GM18873 (cell line): ENCODE results near the gene CHGA.

Source experiments
- ATAC-seq: cut with Tn5 transposase; IDR thresholded peaks from one replicate; pipeline ENCODE4 v1.9.1; 2021; ENCODE audit warnings: mild to moderate bottlenecking, moderate library complexity, moderate number of reproducible peaks; ENCODE audit not compliant: unreplicated experiment, low FRiP score

CHGA gene

DNA sequence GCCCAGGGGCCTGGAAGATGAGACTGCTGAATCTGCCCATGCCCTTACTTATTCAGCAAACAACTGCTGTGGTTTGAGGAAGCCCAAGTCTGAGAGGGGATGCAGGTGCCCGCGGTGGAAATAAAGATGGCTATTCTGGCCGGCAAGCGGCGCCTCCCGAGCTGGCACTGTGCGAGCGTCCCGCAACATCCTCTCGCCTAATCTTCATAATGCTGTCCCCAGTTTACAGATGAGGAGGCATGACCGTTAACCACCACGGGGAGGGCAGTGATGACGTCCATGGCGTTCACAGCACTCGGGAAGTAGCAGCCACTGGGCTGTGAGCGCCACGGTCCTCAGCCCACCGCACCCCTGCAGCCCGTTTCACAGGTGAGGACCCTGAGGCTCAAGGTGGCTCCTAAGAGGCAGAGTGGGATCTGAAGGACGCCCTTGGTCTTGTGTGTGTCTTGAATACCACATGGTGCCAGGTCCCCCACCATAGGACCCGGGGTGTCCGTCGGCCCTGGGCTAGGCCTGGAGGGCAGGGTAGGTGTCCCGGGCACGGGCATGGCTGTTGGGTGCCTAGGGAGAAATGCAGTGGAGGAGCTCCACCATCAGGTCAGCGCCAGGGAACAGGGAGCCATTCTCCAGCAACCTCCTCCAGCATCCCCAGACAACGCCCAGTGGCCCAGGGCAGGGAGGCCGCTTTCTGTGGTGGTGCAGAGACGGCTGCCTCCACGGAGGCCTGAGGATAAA lies 20.2 kb downstream of the CHGA start:
- ATAC-seq: no peak

DNA sequence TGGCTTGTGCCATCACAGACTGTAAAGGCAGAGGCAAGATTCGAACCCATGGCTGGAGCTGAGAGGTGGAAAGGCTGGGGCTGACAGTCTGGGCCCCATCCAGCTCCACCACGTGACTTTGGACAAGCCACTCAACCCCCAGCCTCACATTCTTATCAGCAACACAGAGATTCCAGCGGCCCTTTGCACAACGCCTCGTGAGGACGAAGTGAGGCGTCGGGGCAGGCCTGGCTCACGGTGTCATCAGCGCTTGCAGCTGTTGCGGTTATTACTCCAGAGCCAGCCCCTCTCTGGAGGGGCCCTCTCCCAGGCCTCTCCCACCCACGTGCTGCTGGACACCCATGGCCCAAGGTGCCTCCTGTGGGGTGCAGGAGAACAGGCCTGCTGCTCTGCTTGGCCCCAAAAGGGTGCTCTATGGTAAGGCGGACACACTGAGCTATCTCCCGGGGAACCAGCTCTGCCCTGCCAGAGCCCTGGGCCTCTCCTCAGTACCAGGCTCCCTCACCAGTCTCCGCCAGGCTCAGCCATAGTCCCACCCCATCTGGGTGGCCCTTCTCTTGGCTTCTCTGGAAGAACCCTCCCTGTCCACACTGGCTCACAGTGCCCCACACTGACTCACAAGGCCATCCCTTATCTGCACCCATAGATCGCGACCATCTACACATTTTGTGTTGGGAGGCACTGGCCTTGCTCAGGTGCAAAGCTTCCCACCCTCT lies 21.1 kb downstream of the CHGA start:
- ATAC-seq: no peak

DNA sequence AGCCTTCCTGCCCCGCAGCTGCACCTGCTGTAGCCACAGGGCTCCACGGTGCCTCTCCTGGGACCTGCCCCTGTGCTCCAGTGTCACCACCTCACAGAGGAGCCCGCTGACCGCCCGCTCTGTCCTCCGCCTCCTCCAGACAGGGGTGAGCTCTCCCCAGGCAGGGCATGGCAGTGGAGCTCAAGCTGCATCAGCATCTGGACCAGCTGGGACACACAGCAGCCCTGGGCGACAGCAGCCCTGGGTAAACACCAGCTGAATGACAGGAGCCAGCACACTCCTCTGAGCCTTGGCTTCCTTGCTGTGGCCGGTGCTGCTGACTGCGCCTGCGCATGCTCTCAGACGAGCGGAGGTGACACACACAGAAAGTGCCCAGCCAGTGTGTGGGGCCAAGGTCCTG lies 22.0 kb downstream of the CHGA start:
- ATAC-seq: no peak

DNA sequence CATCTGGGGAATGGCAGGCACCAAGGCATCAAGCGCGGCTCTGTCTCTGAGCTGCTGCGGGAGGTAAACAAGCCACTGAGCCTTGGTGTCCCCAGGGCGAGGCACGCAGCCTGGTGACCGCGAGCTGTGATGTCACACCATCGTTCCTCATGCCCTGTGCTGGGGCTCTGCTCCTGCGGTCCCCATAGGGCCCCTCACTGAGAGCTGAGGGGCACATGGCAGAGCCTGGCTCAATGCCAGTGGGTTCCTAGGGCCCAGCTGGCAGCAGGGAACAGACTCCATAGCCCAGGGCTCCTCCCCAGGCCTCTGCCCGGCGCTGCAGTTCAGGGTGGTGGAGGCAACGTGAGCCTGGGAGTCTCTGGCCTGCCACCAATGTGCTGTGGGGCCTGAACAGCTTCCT lies 22.6 kb downstream of the CHGA start:
- no peak for ATAC-seq

DNA sequence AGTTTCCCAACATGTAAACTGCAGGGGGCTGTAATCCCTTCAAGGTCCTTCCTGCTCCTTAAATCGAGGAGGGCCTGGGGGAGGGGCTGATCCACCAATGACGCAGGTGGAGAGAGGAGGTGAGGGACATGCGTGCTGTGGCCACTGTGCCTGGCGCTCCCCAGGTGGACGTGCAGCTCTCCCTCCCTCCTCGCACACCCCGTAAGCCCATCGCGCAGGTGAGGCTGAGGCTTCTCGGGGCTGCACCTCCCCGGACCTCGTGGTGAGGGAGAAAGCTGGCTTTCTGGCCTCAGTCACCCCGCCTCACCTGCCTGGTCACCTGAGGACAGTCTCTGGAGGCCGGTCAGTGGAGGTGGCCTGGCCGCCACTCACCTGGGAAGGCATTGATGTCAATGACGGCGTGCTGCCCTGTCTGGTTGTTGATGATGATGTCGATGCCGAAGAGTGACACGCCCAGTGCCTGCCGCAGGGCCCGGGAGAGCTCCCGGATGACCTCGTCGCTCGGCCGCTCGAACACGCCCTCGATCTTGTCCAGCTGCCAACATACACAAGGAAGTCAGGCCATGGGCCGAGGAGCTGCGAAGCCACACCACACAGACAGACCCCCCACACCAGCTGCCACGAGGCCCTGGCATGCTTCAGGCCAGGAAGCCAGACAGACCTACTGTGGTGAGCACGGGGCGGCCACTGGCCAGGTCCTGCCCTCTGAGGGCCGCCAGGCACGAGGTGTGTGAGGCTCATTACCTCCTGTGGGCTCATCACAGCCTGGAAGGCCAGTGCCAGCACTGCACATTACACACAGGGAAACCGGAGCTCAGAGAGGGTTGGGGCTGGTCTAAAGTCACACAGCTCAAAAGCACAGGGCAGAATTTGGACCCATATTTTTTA lies 23.3 kb downstream of the CHGA start:
- no peak for ATAC-seq

DNA sequence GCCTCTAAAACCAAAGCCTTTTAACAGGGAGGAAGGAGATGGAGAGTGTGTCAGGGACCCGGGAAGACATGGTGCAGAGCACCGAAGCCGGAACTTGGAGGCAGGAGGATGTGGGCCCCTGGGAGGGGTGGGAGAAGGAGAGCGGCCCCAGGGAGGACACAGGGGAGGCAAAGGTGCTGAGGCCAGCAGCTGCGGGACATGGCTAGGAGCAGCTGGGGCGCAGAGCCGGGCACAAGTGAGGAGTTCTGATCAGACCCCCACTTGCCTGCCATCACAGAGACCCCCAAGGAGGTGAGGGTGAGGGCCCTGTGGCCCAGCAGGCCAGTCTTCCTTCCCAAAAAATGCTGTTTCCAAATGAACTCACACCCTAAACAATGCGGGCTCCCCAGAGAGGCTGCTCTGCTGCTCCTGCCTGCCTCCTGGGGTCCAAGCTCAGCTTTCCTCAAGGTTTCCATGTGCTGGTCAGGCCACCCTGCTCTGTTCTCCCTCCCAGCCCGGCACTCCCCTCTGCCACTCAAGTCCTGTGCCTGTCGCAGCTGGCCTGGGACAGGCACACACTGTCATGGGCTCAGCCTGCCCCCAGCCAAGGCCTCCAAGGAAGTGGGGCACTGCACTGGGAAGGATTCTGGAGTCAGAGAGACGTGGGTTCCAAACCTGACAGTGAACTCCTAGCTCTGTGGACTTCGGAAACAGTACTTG lies 24.0 kb downstream of the CHGA start:
- ATAC-seq: no peak

DNA sequence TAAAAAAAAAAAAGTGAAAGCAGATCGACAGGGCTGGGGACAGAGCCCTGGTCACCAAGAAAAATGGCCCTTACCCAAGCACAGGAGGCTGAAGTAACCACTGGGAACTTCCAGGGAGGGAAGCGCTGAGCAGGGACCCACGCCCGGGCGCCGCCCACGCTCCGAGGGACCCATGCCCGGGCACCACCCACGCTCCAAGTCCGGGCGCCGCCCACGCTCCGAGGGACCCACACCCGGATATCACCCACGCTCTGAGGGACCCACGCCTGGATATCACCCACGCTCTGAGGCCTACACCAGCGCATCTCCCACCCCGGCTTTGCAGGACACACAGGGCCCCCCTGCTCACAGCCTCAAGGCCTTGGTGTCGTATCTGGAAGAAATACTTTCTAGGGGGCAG lies 25.7 kb downstream of the CHGA start:
- ATAC-seq: no peak

DNA sequence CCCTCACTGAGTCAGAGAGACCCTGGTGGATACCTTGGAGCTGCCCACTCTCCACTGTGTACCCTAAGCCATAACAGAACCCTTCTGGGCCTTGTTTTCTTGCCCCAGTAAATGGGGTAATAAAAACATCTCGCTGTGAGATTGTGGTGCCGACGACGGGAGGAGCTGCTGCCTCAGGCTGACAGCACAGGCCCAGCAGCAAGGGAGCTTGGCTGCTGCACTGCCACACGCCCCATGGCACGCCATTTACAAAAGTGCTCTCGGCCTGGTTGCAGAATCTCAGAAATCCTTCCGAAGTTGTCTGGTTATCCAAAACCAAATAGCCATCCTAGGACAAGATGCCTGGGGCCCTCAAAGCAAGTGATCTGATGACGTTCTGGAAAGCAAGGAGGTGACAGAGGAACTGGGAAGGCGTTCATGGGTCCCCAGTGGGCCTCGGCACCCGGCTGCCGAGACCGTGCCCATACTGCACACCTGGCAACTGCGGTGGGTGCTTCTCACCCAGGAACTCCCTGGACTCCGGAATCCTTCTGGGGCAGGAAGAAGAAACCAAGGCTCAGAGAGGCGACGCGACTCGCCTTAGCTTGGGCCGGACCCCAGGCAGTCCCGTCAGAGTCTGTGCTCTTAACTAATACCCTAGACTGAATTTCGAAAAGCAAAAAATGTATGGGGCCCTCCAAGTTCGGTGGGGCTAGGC lies 26.7 kb downstream of the CHGA start:
- ATAC-seq: no peak

DNA sequence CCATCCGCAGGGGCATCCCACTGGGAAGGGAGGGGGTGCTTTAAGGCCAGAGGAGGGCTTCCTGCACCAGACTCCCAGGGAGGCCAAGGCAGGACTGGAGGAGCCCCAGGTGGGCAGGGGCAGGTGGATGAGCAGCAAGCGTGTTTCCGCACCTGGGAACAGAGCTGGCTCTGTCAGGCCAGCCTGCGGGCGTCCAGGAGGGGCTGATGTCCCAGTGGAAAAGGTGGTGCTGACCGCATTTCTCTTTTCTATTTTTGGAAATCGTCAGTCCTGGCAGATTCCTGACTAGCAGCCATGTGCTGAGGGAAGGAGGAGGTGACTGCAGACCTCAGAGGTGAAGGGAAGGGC lies 27.2 kb downstream of the CHGA start:
- no peak for ATAC-seq

DNA sequence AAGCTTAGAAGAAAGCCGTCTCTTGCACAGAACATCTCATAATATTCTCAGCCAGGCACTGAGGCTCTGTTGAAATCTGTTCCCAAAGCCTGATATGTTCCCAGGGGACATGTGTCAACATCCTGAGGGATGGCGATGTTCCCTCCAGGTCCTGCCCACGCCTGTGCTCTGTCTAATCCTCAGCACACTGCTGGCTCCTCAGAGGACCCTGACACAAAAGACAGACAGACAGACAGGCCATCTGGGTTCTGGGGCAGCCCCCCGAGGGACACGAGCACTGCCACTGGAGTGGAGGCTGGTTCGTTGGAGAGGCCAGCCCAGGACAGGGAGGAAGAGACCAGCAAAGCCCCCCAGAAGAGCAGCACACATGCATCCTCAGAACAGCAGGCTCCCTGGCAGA lies 27.8 kb downstream of the CHGA start:
- ATAC-seq: no peak

DNA sequence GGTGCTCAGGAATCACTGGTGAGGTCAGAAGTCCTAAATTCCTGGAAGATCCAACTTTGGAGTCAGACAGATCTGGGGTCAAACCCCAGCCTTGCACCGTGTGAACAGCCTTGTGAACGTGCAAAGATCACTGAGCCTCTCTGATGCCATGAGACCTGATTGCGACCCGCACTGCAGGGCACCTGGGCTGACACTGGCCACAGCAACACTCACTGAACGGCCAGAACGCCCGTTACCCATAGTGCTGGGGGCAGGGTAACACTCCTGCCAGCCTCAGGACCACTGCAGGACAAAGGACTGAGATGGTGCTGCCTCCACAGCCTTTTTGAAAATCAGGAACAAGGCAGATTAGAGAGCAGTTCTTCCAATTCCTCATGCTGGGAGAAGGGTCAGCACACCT lies 28.3 kb downstream of the CHGA start:
- no peak for ATAC-seq

DNA sequence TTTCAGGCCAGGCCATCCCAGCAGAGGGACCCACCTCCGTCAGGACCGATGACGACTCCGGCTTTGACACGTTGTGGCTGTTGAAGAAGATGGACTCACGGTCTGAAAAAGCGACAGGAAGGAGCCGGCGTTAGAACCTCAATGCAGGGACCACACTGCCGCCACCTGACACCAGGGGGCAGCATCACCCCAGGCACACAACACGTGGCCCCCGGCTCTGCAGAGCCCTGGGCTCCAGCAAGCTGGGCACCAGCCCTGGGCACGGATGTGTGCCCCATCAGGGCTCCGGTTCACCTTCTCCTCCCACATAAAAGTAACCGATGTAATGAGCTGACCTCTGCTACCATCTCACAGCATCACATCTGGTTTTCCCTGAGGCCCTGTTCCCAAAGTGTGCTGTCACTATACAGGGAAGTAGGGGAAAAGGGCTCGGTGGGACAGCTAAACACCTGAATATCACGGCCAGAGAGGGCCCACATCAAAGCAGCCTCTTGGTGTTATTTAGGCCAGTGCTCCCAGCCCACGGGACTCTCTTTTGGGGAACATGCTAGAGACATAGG lies 29.0 kb downstream of the CHGA start:
- no peak for ATAC-seq

DNA sequence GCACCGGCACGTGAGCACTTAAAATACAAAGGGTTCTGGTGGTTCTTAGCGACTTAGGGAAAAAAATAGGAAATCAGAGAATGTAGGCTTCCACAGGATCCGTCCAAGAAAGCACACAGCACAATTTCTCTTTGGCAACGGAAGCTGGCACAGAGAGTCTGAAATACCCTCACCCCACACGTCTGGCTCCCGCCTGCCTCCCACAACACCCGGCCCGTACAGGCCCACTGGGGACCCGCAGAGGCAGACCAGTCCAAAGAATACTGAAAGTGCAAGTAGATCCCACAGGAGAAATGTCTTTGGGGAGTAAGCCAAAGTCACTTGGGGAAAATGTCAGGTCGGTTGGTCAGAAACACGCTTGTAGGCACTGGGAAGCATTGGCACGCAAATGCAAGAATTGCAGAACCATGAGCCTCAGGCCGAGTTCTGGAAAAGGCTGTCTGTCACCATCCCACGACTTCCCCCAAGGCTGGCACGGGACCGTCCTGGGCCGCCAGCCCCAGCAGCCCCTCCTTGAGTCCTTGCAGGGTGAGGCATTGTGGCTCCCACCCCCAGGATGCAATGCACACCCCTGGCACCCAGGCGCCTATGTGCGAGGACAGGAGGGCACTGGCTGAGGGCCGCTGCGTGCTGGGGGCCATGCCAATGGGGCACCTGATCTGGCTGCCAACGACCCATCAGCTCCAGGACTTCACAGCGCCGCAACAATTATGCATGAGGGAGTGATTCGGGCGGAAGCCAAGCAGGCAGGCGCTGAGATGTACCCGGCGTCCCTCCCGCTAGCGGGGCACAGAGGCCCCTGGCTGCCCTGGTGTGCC lies 29.7 kb downstream of the CHGA start:
- ATAC-seq: no peak

DNA sequence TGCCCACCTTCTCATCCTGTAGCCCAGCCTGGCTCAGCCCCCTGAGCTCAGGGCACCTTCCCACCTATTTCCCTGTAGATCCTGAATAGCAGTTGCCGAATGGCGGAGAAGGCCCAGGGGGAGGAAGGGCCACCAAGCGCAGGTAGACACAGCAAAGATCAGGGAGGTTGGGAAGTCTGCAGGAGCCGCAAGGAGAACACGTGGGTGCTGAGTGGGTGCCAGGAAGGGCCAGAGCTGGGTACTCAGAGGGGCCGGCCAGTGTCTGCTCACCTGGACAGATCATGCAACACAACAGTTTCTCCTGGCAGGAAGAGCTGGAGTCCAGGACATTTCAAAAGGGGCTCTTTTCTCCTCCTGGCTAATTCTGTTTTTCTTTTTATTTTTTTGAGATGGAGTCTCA lies 30.6 kb downstream of the CHGA start:
- no peak for ATAC-seq

DNA sequence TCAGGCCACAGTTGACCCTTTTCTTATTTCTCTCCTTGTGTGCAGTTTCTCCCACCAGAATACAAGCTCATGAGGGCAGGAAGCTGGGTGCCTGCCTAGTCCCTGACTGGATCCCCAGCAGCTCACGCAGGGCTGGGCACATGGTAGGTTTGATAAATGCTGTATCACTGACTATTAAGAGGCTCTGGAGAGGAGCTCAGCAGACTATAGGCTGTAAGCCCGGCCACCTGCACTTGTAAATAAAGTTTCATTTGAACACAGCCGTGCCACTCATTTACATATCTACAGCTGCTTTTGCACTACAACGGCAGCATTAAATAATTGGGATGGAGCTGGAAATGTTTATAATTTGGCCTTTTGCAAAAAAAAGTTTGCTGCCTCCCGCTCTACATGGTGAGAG lies 32.0 kb downstream of the CHGA start:
- no peak for ATAC-seq

DNA sequence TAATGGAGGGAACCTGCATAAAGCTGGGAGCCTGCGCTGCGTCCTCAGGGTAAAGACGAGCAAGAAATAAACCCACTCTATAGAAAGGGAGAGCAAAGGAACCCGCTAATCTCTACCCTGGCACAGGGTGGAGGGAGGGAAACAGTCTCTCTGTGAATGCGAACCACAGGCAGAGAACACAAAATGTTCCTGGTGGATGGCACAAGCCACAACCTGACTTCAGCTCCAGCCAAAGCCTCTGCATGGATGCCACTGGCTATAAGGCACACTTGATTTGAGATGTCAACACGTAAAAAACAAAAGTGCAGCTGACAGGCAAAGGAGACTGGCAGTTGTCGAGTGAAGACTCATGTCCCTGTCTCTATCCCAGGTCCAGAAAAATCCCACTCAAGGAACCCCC lies 32.4 kb downstream of the CHGA start:
- no peak for ATAC-seq

DNA sequence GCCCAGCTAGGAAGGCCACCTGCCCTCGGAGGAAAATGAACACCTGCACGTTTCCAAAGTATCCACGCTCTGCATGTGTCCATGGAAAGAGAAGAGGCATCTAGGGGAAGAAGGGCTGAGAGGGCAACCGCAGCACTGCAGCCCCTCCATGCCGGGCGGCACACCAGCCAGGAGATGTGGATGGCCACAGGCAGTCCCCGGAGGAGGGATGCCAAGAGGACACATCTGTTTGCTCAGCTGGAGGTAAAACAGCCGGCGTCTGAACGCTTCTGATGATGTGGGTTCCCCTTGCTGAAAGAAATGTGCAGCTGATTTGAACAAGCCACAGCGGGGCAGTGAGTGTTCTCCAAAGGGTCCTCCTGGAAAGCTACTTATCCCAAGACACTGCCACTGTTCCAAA lies 34.0 kb downstream of the CHGA start:
- no peak for ATAC-seq

DNA sequence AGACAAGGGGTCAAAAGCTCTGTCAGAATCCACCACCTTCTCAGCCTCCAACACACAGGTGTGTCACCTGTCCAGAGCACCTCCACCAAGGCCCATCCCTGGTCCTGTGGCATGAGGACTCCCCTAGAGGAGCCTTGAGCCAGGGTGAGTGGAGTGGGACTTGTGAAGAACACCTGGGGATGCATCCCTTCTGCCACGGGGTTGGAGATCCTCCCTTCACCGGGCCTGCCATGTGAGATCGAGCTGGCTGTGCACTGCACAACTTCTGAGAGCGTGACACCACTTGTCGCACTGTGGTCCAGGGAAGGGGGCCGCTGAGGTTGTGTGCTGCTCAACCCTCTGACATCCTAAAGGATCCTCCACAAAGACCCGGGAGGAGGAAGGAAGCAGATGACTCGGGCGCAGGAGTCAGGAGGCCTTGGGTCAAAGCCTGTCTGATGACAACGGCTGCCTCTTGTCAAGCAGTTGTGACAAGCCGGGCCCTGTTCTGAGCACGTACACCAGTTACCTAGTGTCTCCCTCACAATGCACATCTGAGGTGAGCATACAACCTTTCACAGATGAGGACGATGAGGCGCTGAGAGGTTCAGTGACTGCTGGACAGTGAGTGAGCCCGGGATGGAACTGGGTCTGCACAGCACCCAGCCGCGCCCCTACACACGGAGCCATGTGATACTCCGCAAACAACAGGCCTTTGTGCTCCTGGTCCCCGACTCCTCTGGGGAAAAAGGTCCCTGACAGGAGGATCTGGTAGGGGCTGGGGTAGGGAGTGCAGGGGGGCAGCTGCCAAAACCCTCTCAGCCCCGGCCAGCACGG lies 35.6 kb downstream of the CHGA start:
- ATAC-seq: no peak
